ENCODE data around the gene NDUFB1.

- TF ChIP-seq CTCF (IDR thresholded peaks at IDR 0.05 in 2 of 3, conservative IDR thresholded peaks at IDR 0.05 in 1 of 3; ENCODE audit: borderline replicate concordance in 1 of 3, insufficient read depth in 1 of 3, low read depth in 2 of 3, low read length in 2 of 3) (no peak), EZH2 (IDR thresholded peaks at IDR 0.05) (no peak), POLR2A (IDR thresholded peaks at IDR 0.05; ENCODE audit: borderline replicate concordance, extremely low read depth, insufficient read depth, insufficient read length) (no peak), YY1 (IDR thresholded peaks at IDR 0.05; ENCODE audit: extremely low read depth, insufficient replicate concordance, low read depth, low read length) (no peak), REST (IDR thresholded peaks at IDR 0.05; ENCODE audit: low read depth) (no peak), CEBPB (IDR thresholded peaks at IDR 0.05; ENCODE audit: low read depth) (no peak)
Observed at GRCh38 chr14:92103363-92103989, 18.0 kb downstream of the NDUFB1 start.
